HG03565 (cell line): ENCODE measurements around the gene LRRC42.

ENCODE experiments used
- ATAC-seq: cut with Tn5 transposase; IDR thresholded peaks from one replicate; pipeline ENCODE4 v1.9.1; 2021; ENCODE audit warnings: mild to moderate bottlenecking, moderate library complexity; ENCODE audit not compliant: unreplicated experiment

LRRC42 gene

GRCh38 chr1:53942127-53942957 is 3.8 kb upstream of the LRRC42 start:
- no peak for ATAC-seq

DNA sequence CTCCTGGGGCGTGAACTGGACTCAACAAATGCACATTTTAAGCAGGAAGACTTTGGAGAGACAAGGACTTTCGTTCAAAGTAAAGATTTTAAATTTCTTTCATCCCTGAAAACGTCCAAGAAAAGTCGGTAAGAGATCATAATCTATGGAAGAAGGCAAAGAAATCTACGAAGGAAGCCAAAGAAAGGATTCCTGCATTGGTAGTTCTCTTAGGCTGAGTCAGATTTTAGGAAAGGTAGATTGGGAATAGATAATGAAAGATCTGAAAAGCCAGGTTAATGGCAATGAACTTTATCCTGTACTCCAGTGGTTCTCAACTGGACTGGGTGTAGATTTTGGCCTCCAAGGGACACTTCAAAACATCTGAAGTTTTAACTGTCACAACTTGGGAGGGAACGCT is 3.1 kb upstream of the LRRC42 start:
- ATAC-seq = no peak

DNA sequence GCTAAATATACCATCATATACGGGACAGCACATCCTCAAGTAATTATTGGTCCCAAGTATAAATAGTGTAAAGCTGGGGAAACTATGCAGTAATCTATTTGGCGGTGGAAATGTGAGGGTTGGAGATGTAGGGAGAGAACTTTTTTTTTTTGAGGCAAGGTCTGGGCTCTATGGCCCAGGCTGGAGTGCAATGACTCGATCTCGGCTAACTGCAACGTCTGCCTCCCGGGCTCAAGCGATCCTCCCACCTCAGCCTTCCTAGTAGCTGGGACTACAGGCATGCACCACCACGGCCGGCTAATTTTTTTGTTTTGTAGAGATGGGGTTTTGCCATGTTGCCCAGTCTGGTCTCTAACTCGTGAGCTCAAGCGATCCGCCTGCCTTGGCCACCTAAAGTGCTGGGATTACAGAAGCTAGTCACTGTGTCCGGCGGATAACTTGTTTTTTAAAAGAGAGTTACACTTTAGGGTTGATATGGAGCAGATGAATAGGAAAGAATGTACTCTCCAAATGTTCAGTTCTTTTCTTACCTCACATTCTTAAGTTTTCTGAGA is 2.6 kb upstream of the LRRC42 start:
- ATAC-seq = no peak

GRCh38 chr1:53944469-53945182 is 1.5 kb upstream of the LRRC42 start:
- ATAC-seq = no peak

GRCh38 chr1:53945183-53945432 is 1.0 kb upstream of the LRRC42 start:
- ATAC-seq = no peak

DNA sequence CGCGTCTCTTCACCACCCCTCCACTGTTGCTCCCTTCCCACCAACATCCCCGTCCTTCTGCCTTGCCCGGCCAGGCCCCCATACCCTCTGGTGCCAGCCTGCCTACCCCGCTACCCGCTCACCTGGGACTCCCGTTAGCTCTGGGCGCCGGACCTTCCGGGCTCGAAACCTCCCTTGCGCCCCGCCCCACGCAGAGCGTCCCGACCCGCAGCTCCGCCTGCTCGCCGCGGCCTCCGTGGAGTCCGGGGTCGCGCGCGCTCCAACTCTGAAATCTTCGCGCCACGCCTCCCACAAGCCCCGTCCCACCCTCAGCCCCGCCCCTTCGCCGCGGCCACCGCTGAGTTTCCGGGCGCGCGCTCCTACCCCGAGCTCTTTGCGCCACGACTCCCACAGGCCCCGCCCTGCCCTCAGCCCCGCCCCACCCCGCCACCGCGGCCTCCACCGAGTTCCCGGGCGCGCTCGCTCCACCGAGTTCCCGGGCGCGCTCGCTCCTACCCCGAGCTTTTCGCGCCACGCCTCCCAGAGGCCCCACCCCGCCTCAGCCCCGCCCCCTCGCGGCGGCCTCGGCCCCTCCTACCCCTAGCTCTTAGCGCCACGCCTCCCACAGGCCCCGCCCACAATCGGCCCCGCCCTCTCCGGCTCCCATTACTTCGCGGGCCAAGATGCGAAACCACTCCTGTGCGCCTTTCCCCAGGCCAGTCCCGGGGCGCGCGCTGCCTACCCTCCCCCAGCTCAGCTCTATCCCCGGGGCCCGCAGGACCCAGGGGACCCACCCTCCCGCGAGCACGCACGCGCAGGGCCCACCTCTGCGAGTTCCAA is 508 bp upstream of the LRRC42 start, which contains the start of gene IFT25:
TSS of gene IFT25 (minus strand) at position 267 of the 819 bp plus-strand sequence. CDS start 5,617 bp downstream, outside the sequence.
- ATAC-seq = peak; percentile 57

DNA sequence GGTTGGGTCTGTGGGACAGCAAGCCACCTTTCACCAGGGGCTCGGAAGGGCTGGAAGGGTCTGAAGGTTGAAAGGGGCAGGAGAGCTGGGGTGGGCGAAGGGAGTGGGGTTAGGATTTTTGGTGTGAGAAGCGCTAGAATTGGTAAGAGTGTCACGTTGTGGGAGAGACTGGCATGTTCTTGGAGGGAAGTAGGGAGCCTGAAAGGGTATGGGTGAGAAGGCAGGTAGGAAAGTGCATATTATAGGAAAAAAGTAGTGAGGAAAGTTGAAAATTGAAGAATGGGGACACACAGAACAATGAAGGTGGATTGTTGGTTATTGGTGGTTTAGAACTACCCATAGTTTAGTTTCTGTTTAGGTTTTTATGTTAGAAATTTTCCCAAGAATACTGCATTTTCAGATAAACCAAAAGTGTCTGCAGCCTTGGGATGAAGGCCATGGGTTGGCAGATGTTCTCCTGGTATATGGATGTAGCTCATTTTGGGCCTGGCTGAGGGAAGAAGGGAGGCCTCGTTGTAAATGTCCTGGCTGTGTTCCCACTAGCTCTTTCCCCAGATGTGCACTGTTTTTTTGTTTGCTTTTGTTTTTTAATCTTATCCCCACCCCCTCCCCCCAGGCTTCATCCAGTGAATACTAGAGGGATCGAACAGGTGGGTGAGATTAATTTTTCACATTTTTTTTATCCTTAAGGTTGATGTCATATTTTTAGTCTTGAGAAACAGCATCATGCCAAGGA is 1.2 kb downstream of the LRRC42 start:
- ATAC-seq = no peak

GRCh38 chr1:53948291-53948690 is 2.1 kb downstream of the LRRC42 start:
- no peak for ATAC-seq

GRCh38 chr1:53949023-53949990 is 3.2 kb downstream of the LRRC42 start:
- no peak for ATAC-seq

GRCh38 chr1:53951697-53952096 is 5.5 kb downstream of the LRRC42 start:
- ATAC-seq = no peak

DNA sequence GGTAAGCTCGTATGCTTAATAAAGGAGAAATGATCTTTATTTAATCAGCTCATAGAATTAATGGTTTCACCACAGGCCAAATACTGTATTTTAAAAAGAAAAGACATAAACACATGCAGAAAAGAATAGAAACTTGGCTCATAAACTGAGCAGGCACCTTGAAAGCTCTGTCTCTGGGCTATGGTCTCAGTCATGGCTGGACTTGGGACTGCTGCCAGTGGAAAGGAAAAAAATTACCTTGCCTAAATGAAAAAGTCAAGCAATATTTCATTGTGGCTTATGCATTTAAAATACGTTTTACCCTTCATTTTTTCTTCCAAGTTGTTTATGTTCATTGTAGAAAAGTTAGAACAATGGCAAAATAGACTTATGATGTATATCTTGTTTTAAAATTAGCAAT is 8.0 kb downstream of the LRRC42 start:
- no peak for ATAC-seq

- no peak for ATAC-seq
Measured at GRCh38 chr1:53956308-53957168, 10.4 kb downstream of the LRRC42 start.

GRCh38 chr1:53957194-53957818 is 11.2 kb downstream of the LRRC42 start:
- ATAC-seq = no peak

DNA sequence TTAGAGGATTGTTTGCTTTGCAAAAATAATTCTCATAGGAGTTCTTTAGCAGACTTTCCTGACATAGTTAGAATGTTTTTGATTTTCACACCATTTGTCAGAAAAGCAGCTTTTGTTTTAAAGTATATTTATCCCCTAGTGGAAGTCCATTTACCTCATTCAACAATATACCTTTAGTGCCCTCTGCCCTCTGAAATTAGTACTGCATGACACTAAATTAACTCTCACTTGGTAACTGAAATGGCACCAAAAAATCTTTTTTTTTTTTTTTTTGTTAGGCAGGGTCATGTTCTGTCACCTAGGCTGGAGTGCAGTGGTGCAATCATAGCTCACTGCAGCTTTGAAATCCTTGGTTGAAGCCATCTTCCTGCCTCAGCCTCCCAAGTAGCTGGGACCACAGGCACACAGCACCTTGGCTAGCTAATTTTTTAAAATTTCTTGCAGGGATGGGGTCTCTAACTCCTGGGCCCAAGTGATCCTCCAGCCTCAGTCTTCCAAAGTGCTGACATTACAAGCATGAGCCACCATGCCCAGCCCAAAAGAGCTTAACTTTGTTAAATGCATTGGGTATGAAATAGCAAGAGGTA is 13.6 kb downstream of the LRRC42 start:
- no peak for ATAC-seq

GRCh38 chr1:53962395-53962794 is 16.2 kb downstream of the LRRC42 start:
- no peak for ATAC-seq

- no peak for ATAC-seq
Measured at GRCh38 chr1:53963460-53963859, 17.3 kb downstream of the LRRC42 start.

GRCh38 chr1:53964109-53964508 is 18.0 kb downstream of the LRRC42 start:
- no peak for ATAC-seq

DNA sequence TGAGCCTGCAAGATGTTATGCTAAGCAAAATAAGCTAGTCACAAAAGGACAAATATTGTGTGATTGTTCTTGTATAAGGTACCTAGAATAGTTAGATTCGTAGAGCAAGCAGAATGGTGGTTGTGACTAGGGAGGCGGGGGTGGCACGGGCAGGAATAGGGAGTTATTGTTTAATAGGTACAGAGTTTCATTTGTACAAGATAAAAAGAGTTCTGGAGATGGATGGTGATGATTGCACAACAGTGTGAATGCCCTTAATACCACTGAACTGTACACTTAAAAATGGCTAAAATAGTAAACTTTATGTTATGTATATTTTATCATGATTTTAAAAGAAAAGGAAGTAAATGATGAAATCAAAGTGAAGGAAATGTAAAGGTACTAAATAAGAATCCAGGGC is 20.6 kb downstream of the LRRC42 start:
- ATAC-seq = no peak
